Suprapubic skin (tissue), 4 donors: Measurements from ENCODE around the gene CRK.

Experiments used
- POLR2A ChIP-seq, 2 donors: fragments of 450-650 bp; IDR thresholded peaks; one replicate each; pipeline ENCODE4 v1.6.1; 2017; ENCODE audit warnings: antibody characterized with exemption in 2 of 2, mild to moderate bottlenecking in 2 of 2, moderate library complexity in 2 of 2
- POLR2AphosphoS5 ChIP-seq, 3 donors: sonication (generic); formaldehyde crosslinking; IDR thresholded peaks; one replicate each; pipeline ENCODE4 v1.6.1; 2017; ENCODE audit warnings: antibody characterized with exemption in 3 of 3
- TF ChIP-seq, protein P1 (sequence below), 2 donors: fragments of 200-600 bp in 1 of 2; fragments of 450-650 bp in 1 of 2; sonication (generic) in 1 of 2; IDR thresholded peaks; one replicate each; pipeline ENCODE4 v1.5.1; 2016 to 2019; ENCODE audit warnings: antibody characterized with exemption in 2 of 2, mild to moderate bottlenecking in 1 of 2, moderate library complexity in 1 of 2

DNA sequence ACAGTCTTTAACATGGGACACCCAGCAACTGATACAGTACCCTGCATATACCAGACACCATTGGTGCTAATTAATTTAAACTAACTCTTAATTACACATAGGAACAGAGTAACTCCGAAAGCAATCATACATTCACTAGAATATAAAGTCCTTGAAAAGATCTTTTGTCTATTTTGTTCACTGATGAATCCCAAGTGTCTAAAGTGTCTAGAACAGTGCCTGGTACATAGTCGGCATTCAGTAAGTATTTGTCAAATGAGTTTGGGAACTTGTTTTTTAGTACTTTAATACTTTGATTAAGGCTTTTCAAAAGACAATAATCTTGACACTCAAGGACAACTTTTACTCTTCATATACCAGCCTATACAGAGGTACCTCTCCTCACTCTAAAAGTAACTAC is 69.8 kb downstream of the CRK start:
- no peak for TF ChIP-seq POLR2AphosphoS5 (IDR thresholded peaks at IDR 0.05)
- TF ChIP-seq, protein P1, sequence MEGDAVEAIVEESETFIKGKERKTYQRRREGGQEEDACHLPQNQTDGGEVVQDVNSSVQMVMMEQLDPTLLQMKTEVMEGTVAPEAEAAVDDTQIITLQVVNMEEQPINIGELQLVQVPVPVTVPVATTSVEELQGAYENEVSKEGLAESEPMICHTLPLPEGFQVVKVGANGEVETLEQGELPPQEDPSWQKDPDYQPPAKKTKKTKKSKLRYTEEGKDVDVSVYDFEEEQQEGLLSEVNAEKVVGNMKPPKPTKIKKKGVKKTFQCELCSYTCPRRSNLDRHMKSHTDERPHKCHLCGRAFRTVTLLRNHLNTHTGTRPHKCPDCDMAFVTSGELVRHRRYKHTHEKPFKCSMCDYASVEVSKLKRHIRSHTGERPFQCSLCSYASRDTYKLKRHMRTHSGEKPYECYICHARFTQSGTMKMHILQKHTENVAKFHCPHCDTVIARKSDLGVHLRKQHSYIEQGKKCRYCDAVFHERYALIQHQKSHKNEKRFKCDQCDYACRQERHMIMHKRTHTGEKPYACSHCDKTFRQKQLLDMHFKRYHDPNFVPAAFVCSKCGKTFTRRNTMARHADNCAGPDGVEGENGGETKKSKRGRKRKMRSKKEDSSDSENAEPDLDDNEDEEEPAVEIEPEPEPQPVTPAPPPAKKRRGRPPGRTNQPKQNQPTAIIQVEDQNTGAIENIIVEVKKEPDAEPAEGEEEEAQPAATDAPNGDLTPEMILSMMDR (IDR thresholded peaks at IDR 0.05), result no peak
- no peak for TF ChIP-seq POLR2A (IDR thresholded peaks at IDR 0.05)
